Body of pancreas (tissue), 4 donors: ENCODE measurements around the gene UBE2Q2.

ENCODE experiments used
- CTCF ChIP-seq, 7 experiments: fragments of 450-650 bp in 4 of 7; fragments of 200-600 bp in 3 of 7; sonication (generic) in 3 of 7; IDR thresholded peaks; one replicate each; pipeline ENCODE4 v1.5.1; 2016 to 2019; ENCODE audit warnings: antibody characterized with exemption in 7 of 7
- POLR2A ChIP-seq, 3 donors: fragments of 450-650 bp; IDR thresholded peaks; one replicate each; pipeline ENCODE4 v1.6.1; 2016; ENCODE audit warnings: antibody characterized with exemption in 3 of 3, mild to moderate bottlenecking in 2 of 3

- TF ChIP-seq POLR2A (IDR thresholded peaks at IDR 0.05) (no peak), CTCF (IDR thresholded peaks at IDR 0.05) (no peak)
Observed at GRCh38 chr15:75817138-75817935, 25.9 kb upstream of the UBE2Q2 start.
